NCI-H1092 (cell line): ENCODE measurements around the gene SEMA5A.

Experiments
- DNase-seq: peaks from one replicate; lab custom pipeline; 2025; lab: John Stamatoyannopoulos, UW

The SEMA5A gene

DNA sequence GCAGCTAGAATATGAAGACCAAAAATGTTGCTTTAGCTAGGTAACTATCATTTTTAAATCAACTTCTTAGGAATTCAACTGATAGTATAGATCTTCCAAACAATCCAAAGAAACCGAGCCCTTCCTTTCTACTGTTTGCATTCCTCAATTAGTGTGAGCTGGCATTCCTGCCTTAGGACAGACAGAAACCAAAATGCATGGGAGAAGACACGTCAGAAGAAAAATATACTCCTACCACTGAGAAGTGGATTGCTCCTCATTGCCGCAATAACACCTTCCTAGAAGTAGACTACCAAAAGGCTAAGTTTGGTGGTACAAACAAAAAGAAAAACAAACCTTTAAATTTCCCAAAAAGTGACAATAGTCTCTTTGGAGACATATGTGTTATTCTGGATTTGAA is 440.0 kb downstream of the SEMA5A start:
- no peak for DNase-seq

DNA sequence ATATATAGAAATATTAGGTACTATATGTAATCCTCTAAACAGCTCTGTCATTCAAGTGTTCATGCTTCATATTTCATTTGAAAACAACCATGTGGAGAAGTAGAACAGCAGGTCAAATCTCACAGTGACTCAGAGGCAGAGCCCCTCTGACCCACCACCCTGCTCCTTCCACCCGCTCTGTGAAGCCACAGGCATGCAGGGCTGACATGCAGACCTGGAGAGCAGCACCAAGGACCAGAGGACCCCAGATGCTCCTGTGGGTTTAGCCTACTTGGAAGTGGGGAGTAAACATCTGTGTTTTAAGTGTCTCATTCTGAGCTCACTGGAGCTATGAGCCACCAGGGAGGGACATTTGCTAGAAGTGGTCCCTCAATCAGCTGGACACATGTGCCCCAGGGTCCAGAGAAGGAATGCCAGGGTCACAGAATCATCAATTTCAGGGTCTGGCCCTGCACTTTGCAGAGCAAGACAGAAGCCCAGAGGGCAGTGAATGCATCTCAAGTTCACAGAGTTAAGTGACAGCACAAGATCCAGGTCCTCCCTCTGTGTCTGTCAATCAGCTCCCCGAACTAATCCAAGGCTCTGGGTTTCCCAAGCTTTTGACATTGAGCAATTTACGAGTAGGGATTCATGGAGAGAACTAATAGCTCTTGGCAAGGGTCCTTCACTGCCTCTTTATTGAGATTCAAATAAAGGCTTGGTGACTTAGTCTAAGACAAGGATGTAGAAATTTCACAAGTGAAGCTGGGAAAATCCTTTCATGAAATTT is 441.1 kb downstream of the SEMA5A start:
- no peak for DNase-seq

DNA sequence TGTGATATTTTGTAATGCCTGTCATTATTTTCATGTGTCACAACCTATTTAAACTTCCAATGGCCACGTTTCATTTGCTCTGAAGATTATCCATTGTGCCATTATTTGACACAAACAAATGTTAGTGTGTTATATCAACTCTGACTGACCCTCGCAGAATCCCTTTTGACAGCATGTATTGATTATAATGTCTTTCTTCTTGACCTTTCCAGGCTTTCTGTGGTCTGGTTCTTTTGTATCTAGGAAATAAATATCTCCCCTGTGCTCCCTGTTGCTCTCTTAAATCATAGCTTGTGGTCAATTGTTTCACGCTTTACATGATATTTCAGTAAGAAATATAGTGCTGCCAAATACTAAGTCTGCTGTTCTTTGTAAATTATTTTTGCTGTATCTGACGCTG is 442.6 kb downstream of the SEMA5A start:
- no peak for DNase-seq

DNA sequence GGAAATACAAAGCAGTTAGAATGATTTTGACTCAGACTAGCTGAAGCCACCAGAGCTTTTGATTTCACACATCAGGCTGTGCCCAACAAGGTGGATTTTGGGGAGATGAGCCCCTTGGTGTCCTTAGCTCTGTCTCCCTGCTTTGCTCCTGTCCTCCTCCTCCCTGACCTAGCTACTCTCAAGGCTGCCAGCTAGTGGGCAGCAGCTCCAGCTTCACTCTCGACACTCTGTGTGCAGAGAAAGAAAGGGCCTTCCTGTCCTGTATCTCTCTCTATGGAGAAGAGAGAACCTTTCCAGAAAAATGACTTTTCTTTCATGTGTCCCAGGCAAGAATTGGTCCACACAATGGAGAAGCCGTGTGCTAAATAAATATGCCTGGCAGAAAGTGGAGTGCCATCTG is 446.2 kb downstream of the SEMA5A start:
- no peak for DNase-seq

DNA sequence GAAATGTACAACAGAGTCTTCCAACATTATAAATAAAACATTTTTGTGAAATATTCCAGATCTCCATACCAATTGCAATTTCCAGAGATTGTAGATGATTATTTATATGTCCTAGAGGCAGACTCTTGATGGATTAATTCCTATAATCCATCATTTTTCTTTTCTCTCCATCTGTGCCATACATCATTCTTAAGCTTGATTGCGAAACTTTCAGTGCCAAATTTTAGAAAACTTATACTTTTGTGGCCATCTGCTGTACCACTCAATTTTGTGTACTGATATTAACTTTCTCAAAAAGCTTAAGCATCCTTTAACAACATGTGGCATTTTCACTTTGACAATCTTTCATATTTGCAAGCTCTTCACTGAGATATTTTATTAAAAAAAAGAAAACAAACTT is 446.9 kb downstream of the SEMA5A start:
- no peak for DNase-seq

DNA sequence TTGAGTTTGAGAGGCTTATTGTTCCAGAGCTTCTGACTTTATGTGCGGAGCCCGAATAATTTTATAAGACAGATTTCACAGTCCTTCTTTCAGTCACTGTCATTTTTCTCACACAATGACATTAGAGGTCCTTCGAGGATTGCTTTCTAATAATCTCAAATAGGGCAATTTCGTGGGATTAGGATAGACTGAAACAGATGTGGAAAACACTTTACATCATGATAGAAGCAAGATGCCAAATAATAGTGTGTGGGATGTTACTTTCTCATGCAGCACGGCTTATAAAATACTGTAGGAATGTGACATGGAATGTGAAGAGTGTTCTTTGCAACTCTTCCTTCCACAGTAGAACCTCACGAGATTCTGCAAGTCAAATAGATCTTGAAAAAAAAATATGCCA is 451.3 kb downstream of the SEMA5A start:
- no peak for DNase-seq

DNA sequence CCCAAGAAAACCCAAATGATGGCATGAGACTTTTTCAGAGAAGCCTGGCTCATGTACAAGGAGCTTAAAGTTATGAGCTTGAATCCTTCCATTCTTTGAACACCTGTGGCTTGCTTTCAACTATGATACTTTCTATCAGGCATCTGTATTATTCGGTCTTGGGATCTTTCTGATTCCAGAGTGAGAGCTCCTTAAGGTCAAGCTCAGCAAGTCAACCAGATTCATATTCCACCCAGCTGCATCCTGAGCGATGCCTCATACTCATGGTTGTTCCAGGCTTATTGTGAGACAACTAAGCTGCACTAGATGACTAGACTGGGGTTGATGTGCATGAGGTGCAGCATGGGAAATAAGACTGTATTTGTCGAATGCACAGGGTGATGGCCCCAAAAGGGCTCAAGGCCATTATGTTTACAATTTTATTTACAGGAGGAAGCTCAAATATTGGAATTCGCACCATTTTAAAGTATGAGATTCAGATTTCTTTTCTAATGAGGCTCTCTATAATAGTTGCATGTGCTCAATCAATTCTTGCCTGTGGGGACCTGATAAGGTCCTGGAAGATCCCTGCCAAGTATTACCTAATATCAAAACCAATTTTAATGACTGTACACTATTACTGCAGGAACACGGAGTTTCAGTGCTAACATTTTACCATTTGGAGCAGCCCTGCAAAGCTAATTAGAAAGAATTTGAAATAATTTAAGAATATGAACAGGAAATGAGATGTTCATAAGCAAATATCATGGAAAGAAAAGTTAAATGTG is 453.8 kb downstream of the SEMA5A start:
- no peak for DNase-seq

DNA sequence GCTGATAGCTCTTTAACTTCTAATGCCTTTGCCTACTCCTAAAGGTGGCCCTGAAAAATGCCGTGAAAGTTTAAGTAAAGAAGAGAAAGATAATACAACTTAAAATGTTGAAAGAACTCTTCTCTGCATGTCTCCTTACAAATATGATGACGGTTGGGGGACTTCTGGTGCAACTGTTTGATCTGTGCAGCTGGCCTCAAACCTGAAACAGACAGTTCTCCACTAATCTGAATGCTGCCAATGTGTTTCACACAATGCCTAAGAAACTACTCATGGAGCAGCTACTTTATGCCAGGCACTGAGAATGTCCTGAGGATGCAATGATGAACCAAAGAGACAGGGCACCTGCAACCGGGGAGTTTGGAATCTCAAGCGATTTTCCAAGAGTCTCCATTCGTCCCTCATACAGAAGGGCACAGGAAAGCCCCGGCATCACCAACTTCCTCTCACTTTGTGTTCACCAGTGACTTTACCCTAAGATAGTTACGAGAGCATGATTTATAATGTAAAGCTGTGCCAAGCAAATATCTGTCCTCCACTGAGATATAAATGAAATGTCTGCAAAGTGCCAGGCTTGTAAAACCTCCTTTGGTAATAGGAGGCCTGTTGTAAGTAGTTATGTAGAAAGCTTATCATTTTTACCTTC is 455.4 kb downstream of the SEMA5A start:
- DNase-seq: no peak

DNA sequence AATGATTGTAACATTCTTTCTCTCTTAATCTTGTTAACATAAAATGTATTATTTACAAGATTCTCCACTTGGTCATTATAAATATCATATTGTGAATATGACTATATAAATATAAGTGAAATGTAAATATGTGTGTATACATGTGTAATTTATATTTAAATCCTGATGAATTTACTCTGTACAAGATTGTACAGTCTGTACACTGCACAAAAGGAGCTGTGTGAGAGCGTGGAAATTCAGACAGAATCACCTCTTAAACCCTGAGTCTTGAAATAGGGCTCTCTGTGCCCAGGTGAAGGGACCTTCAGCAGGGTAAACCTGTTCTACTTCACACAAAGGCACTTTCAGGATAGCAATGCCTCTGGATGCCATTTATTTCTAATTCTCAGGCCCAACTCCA is 456.0 kb downstream of the SEMA5A start:
- DNase-seq: no peak

DNA sequence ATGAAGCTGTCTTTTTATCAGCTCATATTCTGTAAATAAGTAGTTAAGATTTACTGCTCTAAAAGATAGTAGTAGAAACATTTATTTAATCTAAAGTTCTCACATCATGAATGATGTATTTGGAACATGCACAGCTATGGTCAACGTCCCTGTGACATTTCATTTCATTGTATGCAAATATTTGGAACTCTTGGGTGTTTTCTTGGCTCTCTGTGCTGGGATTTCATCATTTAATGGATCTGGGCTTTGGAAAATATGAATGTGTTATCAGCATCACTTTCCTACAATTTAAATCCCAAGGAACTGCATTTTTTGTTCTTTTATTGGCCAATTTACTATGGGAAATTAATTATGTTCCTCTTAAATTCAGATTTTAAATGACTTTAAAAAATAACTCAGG is 462.9 kb downstream of the SEMA5A start:
- no peak for DNase-seq

DNA sequence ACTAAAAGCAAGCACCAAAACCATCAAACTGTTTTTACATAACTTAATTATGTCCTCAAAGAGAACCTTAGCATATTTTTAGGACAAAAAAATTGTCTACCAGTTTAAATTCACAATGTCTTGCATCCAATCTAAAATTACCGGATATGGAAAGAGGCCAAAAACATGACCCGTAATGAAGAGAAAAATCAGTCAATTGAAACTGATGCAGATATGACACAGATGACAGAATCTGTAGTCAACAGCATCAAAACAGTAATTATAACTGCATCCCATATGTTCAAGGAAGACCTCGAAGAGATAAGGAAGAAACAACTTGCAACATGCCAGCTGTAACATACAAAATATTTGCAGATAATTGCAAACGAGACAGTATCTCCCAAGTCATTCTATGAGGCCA is 473.2 kb downstream of the SEMA5A start:
- no peak for DNase-seq

DNA sequence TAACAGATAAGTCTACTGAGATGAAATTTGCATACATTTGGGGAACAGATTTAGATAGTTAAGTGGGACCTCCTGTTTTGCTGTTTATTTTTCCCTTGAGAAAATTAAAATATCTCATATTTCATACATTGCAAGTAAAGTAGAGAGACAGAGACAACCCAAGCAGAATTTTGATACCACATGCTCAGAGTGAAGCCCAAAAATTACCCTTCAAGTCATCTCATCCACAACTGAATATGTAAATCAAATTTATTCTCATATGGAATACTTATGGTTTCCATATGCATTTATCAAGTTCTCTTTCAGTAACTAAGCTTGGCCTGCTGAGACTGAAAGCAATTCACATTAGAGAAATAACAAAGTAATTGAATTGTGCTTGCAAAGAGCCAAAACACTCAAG is 474.4 kb downstream of the SEMA5A start:
- DNase-seq: no peak

DNA sequence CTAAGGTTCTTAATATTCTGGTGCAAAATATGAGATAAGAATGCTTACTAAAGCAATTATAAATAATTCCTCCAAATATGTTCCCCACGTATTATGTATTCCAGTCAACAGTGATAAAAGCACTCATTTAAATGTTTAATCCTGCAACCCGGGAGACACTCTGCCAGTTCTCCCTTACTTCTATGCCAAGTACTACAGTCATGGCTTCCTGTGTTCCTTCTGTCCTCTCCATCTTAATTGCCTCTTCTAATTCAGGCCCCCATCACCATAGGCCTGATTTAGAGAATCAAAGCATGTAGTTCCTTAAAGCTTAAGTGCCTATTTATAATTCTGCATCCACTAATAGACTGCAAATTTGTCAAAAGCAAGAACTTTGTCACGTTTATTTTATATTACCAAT is 474.8 kb downstream of the SEMA5A start:
- no peak for DNase-seq

DNA sequence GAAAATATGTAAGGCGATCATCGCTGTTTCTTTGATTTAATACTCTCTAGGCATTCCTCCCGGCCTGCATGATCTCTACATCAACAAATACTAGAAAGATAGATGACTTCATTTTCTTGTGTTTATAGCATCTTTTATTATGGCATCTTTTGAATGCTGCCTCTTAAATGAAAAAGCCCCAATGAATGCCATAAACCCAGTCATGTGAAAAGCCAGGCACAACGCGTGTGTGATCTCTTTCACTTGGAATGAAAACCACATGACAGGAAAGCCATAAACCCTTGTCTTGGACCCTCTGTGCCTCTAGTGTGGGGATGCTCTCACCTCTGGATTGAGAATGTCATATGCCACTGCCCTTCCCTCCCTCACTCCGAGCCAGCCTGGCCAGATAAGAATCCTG is 476.2 kb downstream of the SEMA5A start:
- no peak for DNase-seq

DNA sequence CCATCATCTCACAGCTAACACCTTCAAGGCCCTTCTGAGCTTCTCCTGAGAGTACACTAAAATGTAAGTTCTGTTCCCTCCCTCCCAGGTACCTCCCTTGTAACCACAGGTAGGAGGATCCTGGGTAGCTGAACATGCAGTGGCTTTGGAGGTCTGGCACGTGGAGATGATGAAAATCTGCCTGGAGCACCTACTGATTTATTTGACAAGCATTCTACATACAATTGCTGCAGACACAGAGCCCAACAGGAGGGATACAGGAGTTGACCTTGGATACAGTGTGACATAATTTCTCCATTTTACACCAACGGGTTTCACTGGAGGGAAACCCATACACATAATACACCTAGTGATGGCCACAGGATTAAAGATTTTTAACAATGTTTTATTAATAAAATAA is 478.7 kb downstream of the SEMA5A start:
- DNase-seq: no peak

DNA sequence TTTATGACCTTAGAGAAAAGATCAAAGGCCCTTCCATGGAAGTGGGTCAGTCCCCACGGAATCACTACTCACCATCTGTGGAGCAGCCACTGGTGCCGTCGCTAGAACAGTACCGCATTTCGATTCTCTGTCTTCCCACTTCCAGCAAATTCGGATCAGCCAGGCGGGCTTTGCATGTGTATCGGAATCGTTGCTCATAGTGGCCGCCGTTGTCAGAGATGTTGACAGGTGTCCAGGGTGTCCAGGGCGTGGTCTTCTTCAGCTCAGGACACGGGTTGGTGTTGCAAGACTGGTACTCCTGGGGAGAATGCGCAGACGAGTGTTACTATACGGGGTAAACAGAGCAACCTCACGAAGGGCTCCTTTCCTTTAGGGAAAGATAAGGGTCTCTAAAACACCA is 479.5 kb downstream of the SEMA5A start:
- no peak for DNase-seq

DNA sequence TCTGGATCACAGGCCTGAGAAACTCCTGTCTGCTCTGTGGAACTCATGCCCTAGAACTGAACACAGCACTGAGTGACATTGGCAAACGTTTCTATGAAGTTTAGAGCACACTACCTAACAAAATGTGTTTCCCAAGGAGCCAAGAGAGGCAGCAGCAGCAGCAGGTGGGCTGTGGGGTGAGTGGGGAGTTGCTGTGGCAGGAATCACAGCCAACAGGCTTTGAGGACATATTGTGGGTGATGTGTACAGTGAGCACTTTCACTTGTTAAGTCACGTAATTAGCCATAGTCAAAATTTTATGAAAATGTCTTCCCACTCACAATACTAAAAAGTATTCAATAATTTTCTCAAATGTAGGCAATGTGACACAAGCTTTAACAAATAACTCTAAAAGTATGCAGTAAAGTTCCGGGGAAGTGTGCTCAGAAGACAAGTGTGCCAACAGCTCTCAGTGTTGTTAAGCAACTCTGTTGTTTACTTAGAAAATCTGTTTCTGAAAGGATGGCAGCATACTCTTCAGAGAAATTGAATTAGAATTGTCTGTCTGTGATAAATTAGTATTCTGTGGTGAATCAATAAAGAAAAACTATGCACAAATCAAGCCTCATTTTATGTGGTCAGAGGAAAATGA is 482.1 kb downstream of the SEMA5A start:
- DNase-seq: no peak

DNA sequence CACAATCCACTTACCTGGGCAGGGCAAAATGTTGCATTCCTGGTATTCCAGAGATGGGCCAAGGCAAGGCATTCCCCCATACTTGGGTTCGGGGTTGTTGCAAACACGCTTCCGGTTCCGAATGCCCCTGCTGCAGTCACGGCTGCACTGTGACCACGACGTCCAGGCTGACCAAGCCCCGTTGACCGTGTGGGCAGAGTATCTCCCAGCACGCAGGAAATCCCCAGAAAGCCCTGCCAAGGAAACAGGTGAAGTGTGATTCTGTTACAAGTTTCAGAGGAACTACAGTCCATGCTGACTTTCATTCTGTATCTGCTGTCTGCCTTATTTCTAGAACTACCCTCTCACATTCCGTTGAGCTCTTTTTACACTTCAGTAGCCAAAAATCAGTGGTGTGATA is 483.0 kb downstream of the SEMA5A start:
- DNase-seq: no peak

DNA sequence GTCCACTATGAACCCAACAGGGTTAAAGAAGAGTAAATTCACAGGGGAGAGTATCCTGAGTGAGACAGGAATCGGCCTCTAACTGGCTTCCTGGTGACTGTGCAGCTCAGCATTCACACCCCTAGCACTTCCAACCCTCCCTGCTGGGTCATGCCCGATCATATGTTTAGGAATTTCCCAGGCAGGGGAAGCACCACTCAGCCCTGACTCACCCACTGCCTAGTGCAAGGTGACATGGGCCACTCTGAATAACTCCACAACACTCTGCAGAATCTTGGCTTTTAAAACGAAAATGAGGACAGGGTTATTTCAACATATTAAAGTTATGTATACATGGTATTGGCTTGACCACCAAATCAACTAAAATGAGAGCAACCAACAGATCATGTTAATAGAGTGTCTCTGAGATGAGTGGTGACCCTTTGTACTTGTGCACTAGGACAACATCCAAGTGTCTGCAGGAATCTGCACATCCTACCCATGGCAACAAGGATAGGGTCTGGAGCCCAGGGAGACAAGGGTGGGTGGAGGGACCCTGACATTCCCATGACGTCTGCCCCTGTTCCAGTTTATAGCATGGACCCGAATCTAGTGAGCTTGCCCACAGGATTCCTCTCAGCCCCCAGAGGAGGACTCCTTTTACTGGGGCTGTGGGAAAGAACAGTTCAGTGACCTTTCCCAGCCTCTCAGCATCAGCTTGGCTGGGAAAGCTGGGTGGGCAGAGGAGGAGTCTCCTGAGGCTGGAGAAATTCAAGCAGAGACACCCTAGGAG is 485.8 kb downstream of the SEMA5A start:
- no peak for DNase-seq

DNA sequence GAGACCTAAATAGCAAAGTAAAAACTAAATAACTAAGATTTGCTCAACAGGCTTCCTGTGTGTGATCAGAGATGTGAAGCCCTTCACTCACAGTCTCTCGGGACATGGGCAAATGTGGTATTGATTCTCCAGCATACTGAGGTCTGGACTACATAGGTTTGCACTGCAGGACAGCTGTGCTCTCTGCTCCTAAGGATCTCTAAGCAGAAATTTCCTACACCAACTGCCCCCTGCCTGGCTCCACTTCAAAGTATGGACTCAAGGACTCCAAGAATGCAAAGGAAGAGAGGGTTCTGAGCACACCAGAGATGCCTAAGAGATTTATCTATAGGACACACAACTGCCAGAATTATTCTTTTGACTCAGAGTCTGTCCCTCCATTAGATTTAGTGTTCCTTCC is 487.2 kb downstream of the SEMA5A start:
- no peak for DNase-seq

DNA sequence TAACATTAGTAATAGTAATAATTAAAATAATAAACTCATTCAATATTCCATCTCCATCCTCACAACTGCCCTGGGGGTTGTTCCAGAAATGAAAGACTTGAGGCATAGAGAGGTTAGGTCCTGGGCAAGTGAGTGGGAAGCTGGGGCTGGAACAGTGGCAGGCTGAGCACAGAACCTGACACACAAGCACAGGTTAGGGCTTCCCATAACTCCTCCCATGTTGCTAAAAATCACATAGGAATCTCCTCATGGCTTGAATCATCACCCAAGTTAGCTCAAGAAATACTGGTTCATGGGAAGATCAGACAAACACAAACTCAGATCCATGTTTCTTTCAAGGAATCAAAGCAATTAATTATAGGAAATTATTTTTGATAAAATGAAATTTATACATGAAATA is 487.7 kb downstream of the SEMA5A start:
- no peak for DNase-seq

DNA sequence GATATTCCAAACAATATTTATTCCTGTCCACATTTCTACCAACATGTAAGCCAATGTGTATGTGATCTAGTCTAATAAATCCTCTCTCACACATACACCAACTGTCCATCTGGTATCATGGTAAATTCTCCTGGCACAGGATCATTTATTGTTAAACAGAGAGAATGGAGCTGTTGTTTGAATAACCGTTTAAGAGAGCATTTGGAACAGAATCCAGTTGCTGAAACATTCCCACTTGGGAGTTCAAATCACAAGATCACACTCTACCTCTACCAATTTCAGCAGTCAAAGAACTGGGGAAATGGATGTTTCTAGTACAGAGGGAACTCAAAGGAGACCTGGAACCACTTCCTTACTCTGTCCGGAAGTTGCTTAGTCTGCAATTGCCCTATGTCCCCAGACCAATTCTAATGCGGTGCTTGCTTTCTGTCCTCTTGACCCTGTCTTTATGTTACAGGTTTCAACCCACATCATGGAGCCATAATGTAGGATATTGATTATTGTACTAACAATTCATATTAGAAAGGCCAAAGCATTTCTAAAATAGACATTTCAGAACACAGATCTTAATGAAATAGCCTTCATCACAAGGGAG is 488.4 kb downstream of the SEMA5A start:
- no peak for DNase-seq
